ENCODE measurements around the gene MGLL. TPM values are rescaled to one million over a fixed set of nuclear protein-coding genes. Genes with fewer than 3 reads are reported as not detected.

MGLL gene
- total and polyA plus RNA-seq, 7 donors, result 24.7 to 220 (median 46.8) TPM

GRCh38 chr3:127848131-127849129, 26.1 kb upstream of the MGLL start:
- Histone ChIP-seq H3K4me3 (no peak overlapping the region), H3K9me3 (no peaks in the 10 kb centered on the region), H3K27ac (no peak overlapping the region), H3K4me1 (no peaks in the 10 kb centered on the region), H3K36me3 (no peaks in the 10 kb centered on the region), H3K27me3 (no peaks in the 10 kb centered on the region)
- DNase-seq, result no peak
- intact Hi-C loops (cut with DNase I), result no loop called here
- WGBS, 2 donors, result 60 to 61% methylated on average over 9 of the region's 9 CpGs
- TF ChIP-seq POLR2A (IDR thresholded peaks at IDR 0.05), result no peak
- no peak for TF ChIP-seq EP300 (IDR thresholded peaks at IDR 0.05)
- TF ChIP-seq POLR2AphosphoS5 (IDR thresholded peaks at IDR 0.05), result no peak
- TF ChIP-seq CTCF (IDR thresholded peaks at IDR 0.05), result no peak

- no peak for DNase-seq
- H3K27ac ChIP-seq, result no peak overlapping the region
- 93 to 94% methylated on average over 4 of the region's 4 CpGs for WGBS, 2 donors
These were observed 25.0 kb upstream of the MGLL start for GRCh38 chr3:127847236-127847720.

GRCh38 chr3:127846576-127846975, 24.3 kb upstream of the MGLL start:
- DNase-seq, result no peak
- Histone ChIP-seq H3K27me3 (no peaks in the 10 kb centered on the region), H3K4me3 (no peak overlapping the region), H3K4me1 (no peaks in the 10 kb centered on the region), H3K9me3 (no peaks in the 10 kb centered on the region), H3K36me3 (no peaks in the 10 kb centered on the region), H3K27ac (no peak overlapping the region)
- intact Hi-C loops (cut with DNase I), result no loop called here
- TF ChIP-seq CTCF (IDR thresholded peaks at IDR 0.05) (no peak), POLR2AphosphoS5 (IDR thresholded peaks at IDR 0.05) (no peak), EP300 (IDR thresholded peaks at IDR 0.05) (no peak), POLR2A (IDR thresholded peaks at IDR 0.05) (no peak)
- WGBS, 2 donors, result 68 to 81% methylated on average over 1 of the region's 1 CpG

More at GRCh38 chr3:127847236-127847720, 25.0 kb upstream of the MGLL start:
- Histone ChIP-seq H3K27me3 (no peaks in the 10 kb centered on the region), H3K36me3 (no peaks in the 10 kb centered on the region), H3K4me3 (no peak overlapping the region), H3K4me1 (no peaks in the 10 kb centered on the region), H3K9me3 (no peaks in the 10 kb centered on the region)
- intact Hi-C loops (cut with DNase I), result no loop called here
- TF ChIP-seq CTCF (IDR thresholded peaks at IDR 0.05) (no peak), EP300 (IDR thresholded peaks at IDR 0.05) (no peak), POLR2A (IDR thresholded peaks at IDR 0.05) (no peak), POLR2AphosphoS5 (IDR thresholded peaks at IDR 0.05) (no peak)

- intact Hi-C loops (cut with DNase I), result no loop called here
- no peaks in the 10 kb centered on the region for H3K4me1 ChIP-seq
- 87 to 93% methylated on average over 6 of the region's 6 CpGs for WGBS, 2 donors
- H3K27me3 ChIP-seq, result no peaks in the 10 kb centered on the region
- DNase-seq, result no peak
- TF ChIP-seq EP300 (IDR thresholded peaks at IDR 0.05), result no peak
- no peak for TF ChIP-seq POLR2A (IDR thresholded peaks at IDR 0.05)
- no peak for TF ChIP-seq CTCF (IDR thresholded peaks at IDR 0.05)
- no peak for TF ChIP-seq POLR2AphosphoS5 (IDR thresholded peaks at IDR 0.05)
- H3K27ac ChIP-seq, result no peak overlapping the region
- no peaks in the 10 kb centered on the region for H3K9me3 ChIP-seq
- H3K36me3 ChIP-seq, result no peaks in the 10 kb centered on the region
- no peak overlapping the region for H3K4me3 ChIP-seq
These were observed 22.1 kb upstream of the MGLL start for GRCh38 chr3:127844326-127844942.
